Activated CD4-positive, alpha-beta T cell treated with anti-CD3 and anti-CD28 coated beads, Interleukin-2, Interleukin-6, amounts not matched to agents 100 ng/mL and 50 ng/mL, durations not matched to agents 16 hours and 8 hours (primary cell): ENCODE results near the gene TSPAN12.

ENCODE experiments used
- DNase-seq: peaks from one replicate; pipeline ENCODE4 v3.0.0-alpha.2; 2020

TSPAN12 gene

GRCh38 chr7:120742372-120742771, 115.6 kb downstream of the TSPAN12 start:
- no peak for DNase-seq

DNA sequence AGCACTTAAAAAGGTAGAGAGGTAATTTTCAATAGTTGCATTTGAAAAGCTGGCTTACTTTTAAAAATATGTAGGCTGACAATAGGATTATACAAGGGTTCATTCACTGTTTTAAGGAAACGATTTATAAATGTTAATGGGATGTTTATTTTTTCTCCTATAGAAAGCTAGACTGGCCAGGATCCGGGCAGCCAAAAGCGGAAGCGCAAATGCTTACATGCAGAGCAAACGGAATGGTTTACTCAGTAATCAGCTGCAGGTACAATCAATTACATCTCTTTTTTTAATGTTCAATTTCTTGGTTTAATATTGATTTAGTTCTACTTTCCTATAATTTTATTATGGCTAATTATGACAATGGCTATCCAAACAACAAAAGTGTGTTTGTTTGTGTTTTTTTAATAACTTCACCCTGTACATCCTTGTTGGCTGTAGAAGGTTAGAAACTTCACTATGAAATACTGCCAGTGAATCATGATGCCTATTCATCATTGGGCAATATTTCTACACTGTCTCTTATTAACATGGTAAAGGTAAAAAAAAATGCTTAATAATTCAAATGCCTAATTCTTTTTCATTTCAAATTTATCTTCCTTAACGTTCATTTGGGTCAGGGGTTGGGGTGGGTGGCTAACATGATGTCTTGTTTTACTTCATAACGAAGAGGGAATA, 116.4 kb downstream of the TSPAN12 start:
- no peak for DNase-seq

DNA sequence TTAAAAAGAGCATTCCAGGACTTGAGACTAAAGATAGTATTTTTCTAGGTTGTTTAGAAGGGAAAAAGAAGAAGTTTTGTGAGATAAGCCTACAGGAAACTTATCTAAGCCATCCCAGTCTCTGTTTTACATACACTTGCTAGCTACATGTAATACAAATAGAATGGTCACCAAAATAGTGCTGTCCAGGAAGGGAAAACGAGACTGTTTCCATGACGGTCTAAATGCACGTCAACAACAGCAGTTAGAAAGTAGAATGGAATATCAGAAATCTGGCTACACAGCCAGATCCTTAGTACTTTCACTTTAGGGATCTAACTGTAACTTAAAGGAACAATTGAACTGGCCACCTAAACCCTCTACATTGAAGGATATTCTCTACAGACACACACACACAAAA, 117.6 kb downstream of the TSPAN12 start:
- no peak for DNase-seq

DNA sequence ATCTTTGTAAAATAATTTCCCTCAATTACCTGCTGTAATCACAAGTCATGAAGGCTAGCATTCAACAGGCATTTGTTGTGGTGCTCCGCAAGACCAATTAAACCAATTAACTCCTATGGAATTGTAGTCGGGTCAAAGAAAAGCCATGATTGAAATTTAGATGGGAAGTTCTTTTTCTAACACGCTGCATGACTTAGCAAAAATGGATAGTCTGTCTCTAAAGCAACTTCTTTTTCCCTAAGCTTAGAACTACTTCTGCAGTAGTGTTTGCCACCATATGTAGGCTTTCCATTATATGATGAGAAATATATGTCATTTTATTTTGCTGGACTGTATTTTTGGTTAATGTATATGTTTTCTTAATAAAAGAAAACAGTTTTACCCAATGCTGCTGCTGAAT, 119.1 kb downstream of the TSPAN12 start:
- DNase-seq: no peak
